Naive thymus-derived CD4-positive, alpha-beta T cell (primary cell): ENCODE results near the gene RAPGEF4. TPM values are rescaled to one million over a fixed set of nuclear protein-coding genes. Genes with fewer than 3 reads are reported as not detected.

Source experiments
- ATAC-seq: fragments of 150-1000 bp; cut with Tn5 transposase; 2 replicates; pipeline ENCODE4 v1.10.0; 2021; ENCODE audit warnings: mild to moderate bottlenecking, moderate library complexity
- CTCF ChIA-PET: fragments of 350-600 bp; sonication (Branson Sonifier 250); formaldehyde crosslinking; loops from one replicate; lab custom pipeline; 2021; ENCODE audit warnings: antibody characterized with exemption; lab: Charles Lee
- POLR2A ChIA-PET: fragments of 350-600 bp; sonication (Branson Sonifier 250); formaldehyde crosslinking; loops from one replicate; lab custom pipeline; 2021; ENCODE audit warnings: antibody characterized with exemption, inconsistent platforms; lab: Charles Lee
- DNase-seq, 9 donors: peaks; one replicate each; pipeline versions ENCODE4 v3.0.0 to v3.0.0-alpha.2; 2020 to 2022; ENCODE audit warnings: mixed read lengths in 1 of 9
- H3K27ac ChIP-seq: one replicate; pipeline ENCODE4 v1.7.0; 2013; ENCODE audit warnings: mild to moderate bottlenecking, low read depth, low read length, moderate library complexity
- H3K27me3 ChIP-seq, 2 donors: one replicate each; pipeline ENCODE4 v1.7.0; 2013; ENCODE audit warnings: low read length in 2 of 2, mild to moderate bottlenecking in 2 of 2, moderate library complexity in 2 of 2; ENCODE audit not compliant: control insufficient read depth in 2 of 2, insufficient read depth in 2 of 2
- H3K36me3 ChIP-seq, 3 experiments: 1 replicate in 2 of 3; 2 replicates in 1 of 3; pipeline ENCODE4 v1.7.0; 2013; ENCODE audit warnings: low read length in 3 of 3, mild to moderate bottlenecking in 3 of 3, moderate library complexity in 1 of 3; ENCODE audit not compliant: insufficient read depth in 3 of 3, control insufficient read depth in 2 of 3
- H3K4me1 ChIP-seq, 2 donors: one replicate each; pipeline ENCODE4 v1.7.0; 2013; ENCODE audit warnings: low read length in 2 of 2, mild to moderate bottlenecking in 2 of 2, moderate library complexity in 1 of 2; ENCODE audit not compliant: control insufficient read depth in 2 of 2, insufficient read depth in 2 of 2
- H3K4me3 ChIP-seq: 2 replicates; pipeline ENCODE4 v1.7.0; 2013; ENCODE audit warnings: mild to moderate bottlenecking, low read length
- H3K9me3 ChIP-seq, 3 experiments: 1 replicate in 2 of 3; 2 replicates in 1 of 3; pipeline ENCODE4 v1.7.0; 2013; ENCODE audit warnings: low read length in 3 of 3; ENCODE audit not compliant: control insufficient read depth in 2 of 3
- H3K27ac Mint-ChIP-seq, 9 donors: one replicate each; pipeline ENCODE4 v1.8.0; 2020 to 2022; ENCODE audit warnings: mixed read lengths in 9 of 9, mild to moderate bottlenecking in 8 of 9, moderate library complexity in 5 of 9, inconsistent platforms in 2 of 9
- H3K27me3 Mint-ChIP-seq, 5 donors: one replicate each; pipeline ENCODE4 v1.8.0; 2021 to 2022; ENCODE audit warnings: mixed read lengths in 5 of 5, mild to moderate bottlenecking in 1 of 5
- H3K36me3 Mint-ChIP-seq, 5 donors: one replicate each; pipeline ENCODE4 v1.8.0; 2020 to 2022; ENCODE audit warnings: mixed read lengths in 5 of 5, mild to moderate bottlenecking in 3 of 5, inconsistent platforms in 1 of 5
- H3K4me1 Mint-ChIP-seq, 7 donors: one replicate each; pipeline ENCODE4 v1.8.0; 2020 to 2022; ENCODE audit warnings: mixed read lengths in 7 of 7, mild to moderate bottlenecking in 3 of 7, inconsistent platforms in 1 of 7
- H3K4me3 Mint-ChIP-seq, 10 donors: one replicate each; pipeline ENCODE4 v1.8.0; 2020 to 2022; ENCODE audit warnings: mild to moderate bottlenecking in 10 of 10, mixed read lengths in 10 of 10, moderate library complexity in 6 of 10, inconsistent platforms in 2 of 10
- H3K9me3 Mint-ChIP-seq, 11 donors: one replicate each; pipeline ENCODE4 v1.8.0; 2020 to 2022; ENCODE audit warnings: mixed read lengths in 11 of 11, mild to moderate bottlenecking in 4 of 11, inconsistent platforms in 1 of 11, moderate library complexity in 1 of 11
- intact Hi-C, 2 donors: fragments of 100-400 bp; cut with micrococcal nuclease; formaldehyde crosslinking; loops; one replicate each; pipeline ENCODE4 v1.15.1; 2023
- polyA plus RNA-seq, 2 donors: library from polyadenylated mRNA; unstranded; fragments of 300-500 nt; fragmentation: Illumina TruSeq; gene quantifications; one replicate each; pipeline ENCODE4 v1.2.3, GENCODE V29; 2021
- total RNA-seq, 6 experiments: library from RNA in 5 of 6; stranded (reverse) in 5 of 6; gene quantifications; 1 replicate in 5 of 6; 2 replicates in 1 of 6; pipeline ENCODE4 v1.2.3 and lab custom pipeline; 2021 to 2026

Gene RAPGEF4
- total and polyA plus RNA-seq, 7 experiments from 2014 or later = 0.39 to 2.5 (median 1.4) TPM; not detected in 2

GRCh38 chr2:172877826-172878225, 142.2 kb downstream of the RAPGEF4 start:
- no peak for ATAC-seq
- Histone ChIP-seq H3K4me1 (no peaks in the 10 kb centered on the region), H3K36me3 (no peaks in the 10 kb centered on the region), H3K27me3 (no peaks in the 10 kb centered on the region), H3K27ac (no peak overlapping the region), H3K9me3 (no peaks in the 10 kb centered on the region), H3K4me3 (no peak overlapping the region)
- Mint-ChIP-seq H3K27ac (no peak overlapping the region), H3K36me3 (peaks cover 0 to 7% (median 4%) of the 10 kb centered on the region in 5 donors), H3K4me3 (no peak overlapping the region), H3K27me3 (peaks cover 10 to 23% (median 16%) of the 10 kb centered on the region in 5 donors), H3K9me3 (peaks cover 0 to 14% (median 5%) of the 10 kb centered on the region in 11 donors), H3K4me1 (no peaks in the 10 kb centered on the region)
- intact Hi-C loops = no loop called here
- CTCF ChIA-PET = interaction anchor here (0.6 to 0.7 kb wide), 2 partner anchors 9 to 11 kb away, joined by 3 to 4 read pairs; no protein-coding TSS in a partner anchor
- POLR2A ChIA-PET = no interaction called here
- DNase-seq = no peak

DNA sequence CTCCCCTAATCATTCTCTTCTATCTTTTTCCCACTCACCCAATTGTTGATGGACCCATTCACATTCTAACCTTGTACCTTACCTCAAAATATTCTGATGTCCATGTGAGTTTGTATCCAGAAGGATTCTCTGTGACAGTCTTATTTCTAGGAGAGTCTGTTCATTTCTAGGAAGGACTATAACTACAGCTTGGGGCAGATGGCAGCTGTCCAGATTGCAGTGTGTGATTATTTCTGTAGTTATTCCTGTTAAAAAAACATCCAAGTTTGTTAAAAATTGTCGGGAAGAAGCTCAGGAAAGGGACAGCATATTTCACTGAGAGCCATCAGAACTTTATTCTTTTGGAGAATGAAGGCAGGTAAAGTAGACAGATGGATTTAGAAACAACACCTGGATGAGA, 142.6 kb downstream of the RAPGEF4 start:
- Histone ChIP-seq H3K4me1 (no peaks in the 10 kb centered on the region), H3K27me3 (no peaks in the 10 kb centered on the region), H3K4me3 (no peak overlapping the region), H3K36me3 (no peaks in the 10 kb centered on the region), H3K27ac (no peak overlapping the region), H3K9me3 (no peaks in the 10 kb centered on the region)
- ATAC-seq = no peak
- Mint-ChIP-seq H3K27ac (no peak overlapping the region), H3K4me1 (no peaks in the 10 kb centered on the region), H3K27me3 (peaks cover 10 to 23% (median 16%) of the 10 kb centered on the region in 5 donors), H3K9me3 (peaks cover 0 to 14% (median 5%) of the 10 kb centered on the region in 11 donors), H3K4me3 (no peak overlapping the region), H3K36me3 (peaks cover 0 to 7% (median 4%) of the 10 kb centered on the region in 5 donors)
- POLR2A ChIA-PET = no interaction called here
- intact Hi-C loops = no loop called here
- no peak for DNase-seq
- CTCF ChIA-PET = interaction anchor here (0.7 kb wide), 1 partner anchor 9 kb away, joined by 3 read pairs; no protein-coding TSS in a partner anchor

- no peaks in the 10 kb centered on the region for H3K36me3 ChIP-seq
- Mint-ChIP-seq H3K4me1 (no peaks in the 10 kb centered on the region), H3K9me3 (no peaks in the 10 kb centered on the region), H3K27me3 (peaks cover 1 to 22% (median 6%) of the 10 kb centered on the region in 5 donors), H3K27ac (no peak overlapping the region), H3K36me3 (peaks cover 0 to 4% (median under 1%) of the 10 kb centered on the region in 5 donors), H3K4me3 (no peak overlapping the region)
- intact Hi-C loops = no loop called here
- no peaks in the 10 kb centered on the region for H3K9me3 ChIP-seq
- ChIA-PET POLR2A (no interaction called here), CTCF (no interaction called here)
- H3K4me1 ChIP-seq = no peaks in the 10 kb centered on the region
- DNase-seq (no peak), ATAC-seq (no peak)
- no peak overlapping the region for H3K4me3 ChIP-seq
- H3K27ac ChIP-seq = no peak overlapping the region
- no peaks in the 10 kb centered on the region for H3K27me3 ChIP-seq
Observed at GRCh38 chr2:172884336-172884735, 148.7 kb downstream of the RAPGEF4 start.

GRCh38 chr2:172885996-172886395, 150.4 kb downstream of the RAPGEF4 start:
- H3K9me3 Mint-ChIP-seq = no peaks in the 10 kb centered on the region
- no peak for ATAC-seq
- H3K4me1 Mint-ChIP-seq = peaks cover 0 to 5% (median 2%) of the 10 kb centered on the region in 7 donors
- ChIA-PET POLR2A (no interaction called here), CTCF (no interaction called here)
- peaks cover 0 to 25% (median 11%) of the 10 kb centered on the region in 5 donors for H3K27me3 Mint-ChIP-seq
- H3K27ac Mint-ChIP-seq = no peak overlapping the region
- intact Hi-C loops = no loop called here
- H3K4me1 ChIP-seq = no peaks in the 10 kb centered on the region
- H3K4me3 Mint-ChIP-seq = no peak overlapping the region
- no peaks in the 10 kb centered on the region for H3K9me3 ChIP-seq
- no peak overlapping the region for H3K27ac ChIP-seq
- H3K27me3 ChIP-seq = no peaks in the 10 kb centered on the region
- H3K4me3 ChIP-seq = no peak overlapping the region
- H3K36me3 Mint-ChIP-seq = peaks cover 0 to 4% (median 0%) of the 10 kb centered on the region in 5 donors
- no peaks in the 10 kb centered on the region for H3K36me3 ChIP-seq
- no peak for DNase-seq

GRCh38 chr2:172887280-172887679, 151.6 kb downstream of the RAPGEF4 start:
- ATAC-seq = no peak
- Histone ChIP-seq H3K27me3 (no peaks in the 10 kb centered on the region), H3K9me3 (no peaks in the 10 kb centered on the region), H3K27ac (no peak overlapping the region), H3K4me1 (no peaks in the 10 kb centered on the region), H3K36me3 (no peaks in the 10 kb centered on the region), H3K4me3 (no peak overlapping the region)
- intact Hi-C loops = no loop called here
- ChIA-PET CTCF (interaction anchor here (0.7 kb wide), 1 partner anchor 9 kb away, joined by 3 read pairs; no protein-coding TSS in a partner anchor), POLR2A (no interaction called here)
- peaks cover 0 to 23% (median 16%) of the 10 kb centered on the region in 5 donors for H3K27me3 Mint-ChIP-seq
- peaks cover 0 to 5% (median 2%) of the 10 kb centered on the region in 7 donors for H3K4me1 Mint-ChIP-seq
- H3K4me3 Mint-ChIP-seq = no peak overlapping the region
- peaks cover 0 to 1% (median 0%) of the 10 kb centered on the region in 11 donors for H3K9me3 Mint-ChIP-seq
- no peak for DNase-seq
- no peak overlapping the region for H3K27ac Mint-ChIP-seq
- H3K36me3 Mint-ChIP-seq = peaks cover 0 to 4% (median 0%) of the 10 kb centered on the region in 5 donors

- Mint-ChIP-seq H3K27me3 (peaks cover 8 to 29% (median 16%) of the 10 kb centered on the region in 5 donors), H3K9me3 (peaks cover 0 to 2% (median 0%) of the 10 kb centered on the region in 11 donors), H3K27ac (no peak overlapping the region), H3K36me3 (peaks cover 0 to 4% (median 0%) of the 10 kb centered on the region in 5 donors), H3K4me1 (peaks cover 0 to 5% (median 2%) of the 10 kb centered on the region in 7 donors), H3K4me3 (no peak overlapping the region)
- no peaks in the 10 kb centered on the region for H3K27me3 ChIP-seq
- no peak overlapping the region for H3K4me3 ChIP-seq
- no peak for ATAC-seq
- no peak for DNase-seq
- intact Hi-C loops = no loop called here
- no peaks in the 10 kb centered on the region for H3K9me3 ChIP-seq
- no peak overlapping the region for H3K27ac ChIP-seq
- H3K36me3 ChIP-seq = no peaks in the 10 kb centered on the region
- ChIA-PET CTCF (no interaction called here), POLR2A (no interaction called here)
- H3K4me1 ChIP-seq = no peaks in the 10 kb centered on the region
Observed at GRCh38 chr2:172888714-172889669, 153.3 kb downstream of the RAPGEF4 start.
